Thoracic aorta (tissue), 2 donors: Measurements from ENCODE around the gene NOTCH1. TPM values are rescaled to one million over a fixed set of nuclear protein-coding genes. Genes with fewer than 3 reads are reported as not detected.

Experiments
- ATAC-seq: fragments of 150-250 bp; one replicate; pipeline ENCODE4 v1.8.0; 2017; ENCODE audit warnings: low read depth; ENCODE audit not compliant: insufficient number of reproducible peaks, low FRiP score
- DNase-seq: peaks from one replicate; pipeline ENCODE4 v3.0.0-alpha.2; 2020; ENCODE audit warnings: low spot score
- H3K27ac ChIP-seq, 2 donors: fragments of 200-600 bp; sonication (generic); 1 replicate in 1 of 2; 2 replicates in 1 of 2; pipeline ENCODE4 v1.5.1; 2016; ENCODE audit warnings: mild to moderate bottlenecking in 2 of 2, moderate library complexity in 2 of 2
- H3K27me3 ChIP-seq: fragments of 200-600 bp; sonication (generic); replicated peaks from 2 replicates; pipeline ENCODE4 v1.6.0; 2016; ENCODE audit warnings: mild to moderate bottlenecking; ENCODE audit not compliant: insufficient read depth
- H3K36me3 ChIP-seq: fragments of 200-600 bp; sonication (generic); one replicate; pipeline ENCODE4 v1.5.1; 2016
- H3K4me1 ChIP-seq, 2 donors: fragments of 200-600 bp; sonication (generic); 1 replicate in 1 of 2; 2 replicates in 1 of 2; pipeline versions ENCODE4 v1.5.1 to v1.6.0; 2016; ENCODE audit warnings: low read depth in 2 of 2, mild to moderate bottlenecking in 1 of 2; ENCODE audit not compliant: control insufficient read depth in 1 of 2
- H3K4me3 ChIP-seq: fragments of 200-600 bp; sonication (generic); 2 replicates; pipeline ENCODE4 v1.5.1; 2016; ENCODE audit warnings: mild to moderate bottlenecking
- H3K9me3 ChIP-seq: fragments of 200-600 bp; sonication (generic); 2 replicates; pipeline ENCODE4 v1.5.1; 2016
- CTCF ChIP-seq: fragments of 200-600 bp; sonication (generic); IDR thresholded peaks from one replicate; pipeline ENCODE4 v1.5.1; 2019; ENCODE audit warnings: antibody characterized with exemption
- total RNA-seq, 2 donors: library from RNA; depleted of rRNA; stranded (reverse); fragments of >200 nt; gene quantifications; one replicate each; pipeline versions ENCODE4 v1.1.0 to v1.2.3, GENCODE V29; 2016

The NOTCH1 gene
- total RNA-seq, 2 donors from 2014 or later, result 40.9 to 48.1 TPM

GRCh38 chr9:136474021-136474640, 71.7 kb downstream of the NOTCH1 start:
- no peak for DNase-seq
- no peaks in the 10 kb centered on the region for H3K4me1 ChIP-seq
- no peak for TF ChIP-seq CTCF
- no peak for ATAC-seq
- no peaks in the 10 kb centered on the region for H3K9me3 ChIP-seq
- H3K4me3 ChIP-seq, result no peak overlapping the region
- no peak overlapping the region for H3K27ac ChIP-seq
- peaks cover 71% of the 10 kb centered on the region for H3K36me3 ChIP-seq
- no peaks in the 10 kb centered on the region for H3K27me3 ChIP-seq

GRCh38 chr9:136473354-136473721, 72.5 kb downstream of the NOTCH1 start:
- TF ChIP-seq CTCF, result no peak
- Histone ChIP-seq H3K4me3 (no peak overlapping the region), H3K27ac (no peak overlapping the region), H3K27me3 (no peaks in the 10 kb centered on the region), H3K4me1 (no peaks in the 10 kb centered on the region), H3K36me3 (peaks cover 71% of the 10 kb centered on the region), H3K9me3 (no peaks in the 10 kb centered on the region)
- DNase-seq, result no peak
- ATAC-seq, result no peak

GRCh38 chr9:136472640-136473353, 73.1 kb downstream of the NOTCH1 start:
- Histone ChIP-seq H3K4me3 (no peak overlapping the region), H3K27ac (no peak overlapping the region), H3K36me3 (peaks cover 72% of the 10 kb centered on the region), H3K4me1 (no peaks in the 10 kb centered on the region), H3K27me3 (no peaks in the 10 kb centered on the region), H3K9me3 (no peaks in the 10 kb centered on the region)
- no peak for TF ChIP-seq CTCF
- DNase-seq, result no peak
- ATAC-seq, result no peak

GRCh38 chr9:136471802-136472487, 73.9 kb downstream of the NOTCH1 start:
- TF ChIP-seq CTCF, result no peak
- ATAC-seq (no peak), DNase-seq (no peak)
- H3K36me3 ChIP-seq, result peaks cover 75% of the 10 kb centered on the region
- H3K27ac ChIP-seq, result no peak overlapping the region
- no peak overlapping the region for H3K4me3 ChIP-seq
- H3K27me3 ChIP-seq, result no peaks in the 10 kb centered on the region
- no peaks in the 10 kb centered on the region for H3K4me1 ChIP-seq
- no peaks in the 10 kb centered on the region for H3K9me3 ChIP-seq

GRCh38 chr9:136470792-136471469, 74.9 kb downstream of the NOTCH1 start:
- no peak for TF ChIP-seq CTCF
- H3K9me3 ChIP-seq, result no peaks in the 10 kb centered on the region
- ATAC-seq, result no peak
- H3K4me1 ChIP-seq, result no peaks in the 10 kb centered on the region
- peaks cover 75% of the 10 kb centered on the region for H3K36me3 ChIP-seq
- no peak overlapping the region for H3K4me3 ChIP-seq
- no peaks in the 10 kb centered on the region for H3K27me3 ChIP-seq
- no peak overlapping the region for H3K27ac ChIP-seq
- DNase-seq, result no peak
